Epidermal melanocyte (primary cell): Measurements from ENCODE around the gene TNFRSF18.
"Not testable (repeated sequence)": the region's sequence is repeated elsewhere in the genome, so short reads cannot be mapped to it uniquely, and the experiment has no call there.

Source experiments
- DNase-seq: peaks from one replicate; pipeline ENCODE4 v3.0.0; 2011; ENCODE audit warnings: low spot score; ENCODE audit not compliant: insufficient read length

TNFRSF18 gene, protein sequence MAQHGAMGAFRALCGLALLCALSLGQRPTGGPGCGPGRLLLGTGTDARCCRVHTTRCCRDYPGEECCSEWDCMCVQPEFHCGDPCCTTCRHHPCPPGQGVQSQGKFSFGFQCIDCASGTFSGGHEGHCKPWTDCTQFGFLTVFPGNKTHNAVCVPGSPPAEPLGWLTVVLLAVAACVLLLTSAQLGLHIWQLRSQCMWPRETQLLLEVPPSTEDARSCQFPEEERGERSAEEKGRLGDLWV

GRCh38 chr1:1206376-1206965 is at the start of gene TNFRSF18:
TSS of gene TNFRSF18 (minus strand) at chr1:1206592. CDS start at chr1:1206571, 21 bp downstream.
- no peak for DNase-seq

GRCh38 chr1:1255611-1256010 is 49.2 kb upstream of the TNFRSF18 start:
- DNase-seq = no peak

- DNase-seq = no peak
Observed at GRCh38 chr1:1255078-1255477, 48.7 kb upstream of the TNFRSF18 start.

DNA sequence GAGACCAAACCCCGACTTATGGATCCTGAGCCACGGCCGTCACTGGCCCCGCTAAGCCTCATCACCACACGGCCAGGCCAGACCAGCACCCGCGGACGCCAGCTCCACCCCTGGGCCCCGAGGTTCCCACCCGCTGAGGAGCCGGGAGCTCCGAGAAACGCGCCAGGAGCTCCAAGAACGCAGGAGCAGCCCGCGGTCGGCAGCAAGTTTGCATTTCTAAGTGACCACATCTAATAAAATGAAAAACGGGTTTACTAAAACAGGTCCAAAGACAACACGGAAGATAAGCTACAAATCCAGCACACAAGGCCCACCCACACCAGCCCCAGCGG is 48.2 kb upstream of the TNFRSF18 start:
- no peak for DNase-seq

GRCh38 chr1:1253972-1254666 is 47.7 kb upstream of the TNFRSF18 start:
- no peak for DNase-seq

- DNase-seq = no peak
Observed at GRCh38 chr1:1253314-1253713, 46.9 kb upstream of the TNFRSF18 start.

- DNase-seq = no peak
Observed at GRCh38 chr1:1250786-1251284, 44.4 kb upstream of the TNFRSF18 start.

DNA sequence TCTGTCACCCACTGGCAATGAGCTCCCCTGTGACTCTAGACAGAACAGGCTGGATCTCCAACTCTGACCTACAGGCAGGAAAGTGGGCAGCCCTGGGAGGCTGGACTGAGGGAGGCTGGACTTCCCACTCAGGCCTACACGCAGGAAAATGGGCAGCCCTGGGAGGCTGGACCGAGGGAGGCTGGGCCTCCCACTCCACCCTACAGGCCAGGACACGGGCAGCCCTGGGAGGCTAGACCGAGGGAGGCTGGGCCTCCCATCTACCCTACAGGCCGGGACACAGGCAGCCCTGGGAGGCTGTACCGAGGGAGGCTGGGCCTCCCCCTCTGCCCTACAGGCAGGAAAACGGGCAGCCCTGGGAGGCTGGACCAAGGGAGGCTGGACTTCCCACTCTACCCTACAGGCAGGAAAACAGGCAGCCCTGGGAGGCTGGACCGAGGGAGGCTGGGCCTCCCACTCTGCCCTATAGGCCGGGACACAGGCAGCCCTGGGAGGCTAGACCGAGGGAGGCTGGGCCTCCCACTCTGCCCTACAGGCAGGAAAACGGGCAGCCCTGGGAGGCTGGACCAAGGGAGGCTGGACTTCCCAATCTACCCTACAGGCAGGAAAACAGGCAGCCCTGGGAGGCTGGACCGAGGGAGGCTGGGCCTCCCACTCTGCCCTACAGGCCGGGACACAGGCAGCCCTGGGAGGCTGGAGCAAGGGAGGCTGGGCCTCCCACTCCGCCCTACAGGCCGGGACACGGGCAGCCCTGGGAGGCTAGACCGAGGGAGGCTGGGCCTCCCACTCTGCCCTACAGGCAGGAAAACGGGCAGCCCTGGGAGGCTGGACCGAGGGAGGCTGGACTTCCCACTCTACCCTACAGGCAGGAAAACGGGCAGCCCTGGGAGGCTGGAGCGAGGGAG is 41.9 kb upstream of the TNFRSF18 start:
- DNase-seq = not testable (repeated sequence)

DNA sequence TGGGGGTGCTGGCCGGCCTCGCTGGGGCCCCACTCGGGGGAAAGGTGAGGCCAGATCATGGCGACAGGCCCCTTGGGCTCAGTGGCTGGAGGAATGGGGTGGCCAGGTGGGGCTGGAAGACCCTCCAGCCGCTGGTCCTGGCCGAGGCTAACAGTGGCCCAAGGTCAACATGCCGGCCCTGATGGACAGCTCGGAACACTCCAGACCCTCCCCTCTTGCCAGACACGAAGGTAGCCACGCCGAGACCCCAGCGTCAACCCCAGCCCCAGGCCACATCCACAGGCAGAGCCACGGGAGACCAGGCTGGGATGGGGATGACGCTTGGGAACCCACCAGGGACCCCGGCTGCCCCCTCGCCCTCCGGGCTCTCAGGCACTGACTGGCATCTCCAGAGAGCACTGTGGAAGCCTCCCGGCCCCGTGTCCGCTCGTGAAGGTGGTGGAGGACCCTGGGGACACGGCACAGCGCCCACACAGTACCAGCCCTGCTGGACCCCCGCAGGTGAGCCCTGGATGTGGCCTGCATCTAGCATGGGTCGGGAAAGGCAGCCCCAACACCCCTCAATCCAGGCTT is 41.0 kb upstream of the TNFRSF18 start:
- no peak for DNase-seq

DNA sequence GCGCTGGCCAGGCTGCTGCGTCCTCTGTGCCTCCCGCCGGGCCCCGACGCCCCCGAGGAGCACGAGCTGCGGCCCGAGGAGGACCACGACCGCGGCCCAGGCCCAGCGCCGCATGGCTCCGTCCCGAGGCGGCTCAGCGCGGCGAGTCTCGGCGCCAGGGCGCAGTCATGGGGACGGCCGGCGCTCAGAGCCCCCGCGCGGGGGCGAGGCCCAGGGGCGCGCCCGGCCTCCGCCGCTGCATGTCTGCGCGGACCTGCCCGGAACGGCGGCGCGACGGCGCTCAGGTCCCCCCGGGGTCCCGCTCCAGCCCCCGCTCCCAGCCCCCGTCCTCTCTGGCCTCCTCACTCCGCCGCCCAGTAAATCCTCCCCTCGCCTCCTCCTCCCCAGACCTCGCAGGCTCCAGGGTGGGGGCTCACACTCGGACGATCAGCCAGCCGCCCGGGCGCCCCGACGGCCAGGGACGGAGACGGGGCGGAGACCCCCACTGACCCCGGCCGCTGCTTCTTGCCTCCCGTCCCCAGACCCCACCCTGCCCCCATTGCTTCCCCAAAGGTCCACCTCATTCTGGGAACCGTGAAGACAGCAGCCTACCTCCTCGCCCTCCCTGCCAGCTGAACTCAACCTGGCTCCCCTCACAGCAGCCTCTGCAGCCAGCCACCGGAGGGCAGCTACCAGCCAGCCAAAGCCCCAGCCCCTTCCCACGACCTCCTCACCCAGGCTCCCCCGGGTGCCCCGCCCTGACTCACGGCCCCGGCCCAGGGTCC is 40.4 kb upstream of the TNFRSF18 start, which contains the start of gene C1QTNF12:
TSS of gene C1QTNF12 (minus strand) at position 146 of the 764 bp plus-strand sequence. CDS start at position 114, 32 bp downstream.
- DNase-seq = no peak

- DNase-seq = no peak
Observed at GRCh38 chr1:1245817-1246576, 39.6 kb upstream of the TNFRSF18 start.

DNA sequence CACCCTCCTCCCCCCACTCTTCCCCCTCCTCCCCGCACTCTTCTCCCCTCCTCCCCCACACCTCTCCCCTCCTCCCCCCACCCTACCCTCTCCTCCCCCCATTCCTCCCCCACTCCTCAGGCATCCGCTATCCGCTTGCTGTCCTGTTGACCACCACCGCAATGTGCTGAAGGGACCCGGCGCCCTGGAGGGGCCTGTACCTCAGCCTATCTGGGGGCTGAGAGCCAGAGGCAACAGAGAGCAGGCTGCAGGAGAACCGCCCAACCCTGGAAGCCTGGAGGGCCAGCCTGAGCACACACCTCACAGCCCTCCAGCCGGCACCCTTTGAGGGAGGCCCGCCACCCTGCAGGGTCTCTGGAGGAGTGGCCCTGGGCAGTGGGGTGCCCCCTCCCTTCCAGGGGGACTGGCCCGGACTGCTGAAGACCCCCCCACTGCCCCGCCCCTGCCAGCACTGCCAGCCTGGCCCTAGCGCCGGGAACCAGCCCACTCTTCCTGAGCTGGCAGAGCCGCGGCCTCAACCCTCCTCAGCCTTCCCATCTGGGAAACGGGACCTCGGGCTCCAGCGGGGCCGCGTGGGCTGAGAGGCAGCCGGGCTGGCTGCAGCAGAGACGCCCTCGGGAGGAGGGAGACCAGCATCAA is 38.9 kb upstream of the TNFRSF18 start:
- no peak for DNase-seq

DNA sequence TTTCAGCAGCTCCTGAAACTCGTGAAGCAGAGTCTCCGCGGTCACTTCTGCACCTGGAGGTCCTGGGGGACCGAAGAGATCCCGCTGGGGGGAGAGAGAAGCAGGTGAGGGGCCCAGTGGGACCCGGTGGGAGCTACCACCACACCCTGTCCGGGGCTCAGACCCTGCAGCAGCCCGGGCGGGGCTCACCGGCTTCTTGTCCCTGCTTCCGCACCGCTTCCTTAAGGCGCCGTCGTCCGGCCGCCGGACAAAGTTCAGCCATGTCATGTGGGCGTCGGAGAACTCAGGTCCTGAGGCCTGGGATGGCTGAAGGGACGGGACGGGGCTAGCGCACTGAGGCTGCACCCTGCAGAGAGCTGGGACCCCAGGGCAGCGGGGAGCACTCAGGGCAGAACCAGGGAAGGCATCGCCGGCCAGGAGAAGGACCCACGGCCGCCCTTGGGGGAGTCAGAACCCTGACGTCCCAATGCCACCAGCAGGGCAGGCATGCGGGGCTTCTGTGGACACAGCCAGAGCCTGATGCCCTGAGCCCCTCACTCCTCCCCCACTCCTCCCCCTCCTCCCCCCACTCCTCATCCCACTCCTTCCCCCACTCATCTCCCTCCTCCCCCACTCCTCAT is 37.9 kb upstream of the TNFRSF18 start:
- no peak for DNase-seq

GRCh38 chr1:1243807-1244191 is 37.4 kb upstream of the TNFRSF18 start:
- no peak for DNase-seq

- DNase-seq = no peak
Observed at GRCh38 chr1:1243266-1243660, 36.9 kb upstream of the TNFRSF18 start.

- no peak for DNase-seq
Observed at GRCh38 chr1:1242461-1243265, 36.3 kb upstream of the TNFRSF18 start.

GRCh38 chr1:1241588-1242219 is 35.3 kb upstream of the TNFRSF18 start:
- DNase-seq = no peak
